ENCODE results near the gene IRF6.

IRF6 gene

DNA sequence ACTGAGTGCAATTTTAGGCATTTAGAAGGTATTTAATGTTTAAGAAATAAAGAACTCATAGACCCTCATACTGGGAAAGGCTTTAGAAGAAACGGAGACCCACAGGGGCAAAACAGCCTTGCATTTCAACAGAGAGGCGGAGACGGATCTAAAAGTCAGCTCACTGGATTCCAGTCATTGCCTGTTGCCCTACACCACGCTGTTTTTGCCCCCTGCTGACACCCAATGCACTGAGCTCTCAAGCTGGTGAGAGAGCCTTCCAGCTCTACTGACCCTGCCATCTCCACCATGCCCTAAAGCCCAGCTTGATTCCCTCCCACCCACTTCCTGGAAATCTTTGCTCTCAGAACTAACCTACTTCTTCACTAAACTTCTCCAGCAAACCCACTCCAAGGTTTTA lies 57.3 kb downstream of the IRF6 start:
- Histone ChIP-seq H3K79me2 (ENCODE audit: insufficient read depth, low read length) (no peaks in the 10 kb centered on the region), H3K27ac (ENCODE audit: low read depth, low read length) (no peak overlapping the region), H4K20me1 (ENCODE audit: low read depth, low read length) (no peaks in the 10 kb centered on the region), H3K4me3 (ENCODE audit: insufficient read depth, low read length, poor library complexity, severe bottlenecking) (no peak overlapping the region), H3K36me3 (ENCODE audit: low read length) (no peaks in the 10 kb centered on the region), H3F3A (ENCODE audit: insufficient read depth) (peaks cover 10% of the 10 kb centered on the region; the same call in 1 of the 2 replicates), H3K4me2 (ENCODE audit: low read depth, low read length, poor library complexity, severe bottlenecking) (no peak overlapping the region), H3K9me3 (ENCODE audit: insufficient read depth, low read length) (no peaks in the 10 kb centered on the region), H3K27me3 (ENCODE audit: low read length) (no peaks in the 10 kb centered on the region), H3K9me2 (replicated peaks; ENCODE audit: insufficient read depth, low read length) (no peaks in the 10 kb centered on the region), H2AFZ (ENCODE audit: low read depth, low read length, severe bottlenecking) (peak overlapping the region; percentile 52), H3K9ac (ENCODE audit: low read length) (no peak overlapping the region)
- TF ChIP-seq EZH2phosphoT487 (conservative IDR thresholded peaks at IDR 0.05; ENCODE audit: low read length) = no peak
- TF ChIP-seq, protein P1, sequence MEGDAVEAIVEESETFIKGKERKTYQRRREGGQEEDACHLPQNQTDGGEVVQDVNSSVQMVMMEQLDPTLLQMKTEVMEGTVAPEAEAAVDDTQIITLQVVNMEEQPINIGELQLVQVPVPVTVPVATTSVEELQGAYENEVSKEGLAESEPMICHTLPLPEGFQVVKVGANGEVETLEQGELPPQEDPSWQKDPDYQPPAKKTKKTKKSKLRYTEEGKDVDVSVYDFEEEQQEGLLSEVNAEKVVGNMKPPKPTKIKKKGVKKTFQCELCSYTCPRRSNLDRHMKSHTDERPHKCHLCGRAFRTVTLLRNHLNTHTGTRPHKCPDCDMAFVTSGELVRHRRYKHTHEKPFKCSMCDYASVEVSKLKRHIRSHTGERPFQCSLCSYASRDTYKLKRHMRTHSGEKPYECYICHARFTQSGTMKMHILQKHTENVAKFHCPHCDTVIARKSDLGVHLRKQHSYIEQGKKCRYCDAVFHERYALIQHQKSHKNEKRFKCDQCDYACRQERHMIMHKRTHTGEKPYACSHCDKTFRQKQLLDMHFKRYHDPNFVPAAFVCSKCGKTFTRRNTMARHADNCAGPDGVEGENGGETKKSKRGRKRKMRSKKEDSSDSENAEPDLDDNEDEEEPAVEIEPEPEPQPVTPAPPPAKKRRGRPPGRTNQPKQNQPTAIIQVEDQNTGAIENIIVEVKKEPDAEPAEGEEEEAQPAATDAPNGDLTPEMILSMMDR (IDR thresholded peaks at IDR 0.05; ENCODE audit: insufficient read depth, low read length, poor library complexity, severe bottlenecking) = no peak

DNA sequence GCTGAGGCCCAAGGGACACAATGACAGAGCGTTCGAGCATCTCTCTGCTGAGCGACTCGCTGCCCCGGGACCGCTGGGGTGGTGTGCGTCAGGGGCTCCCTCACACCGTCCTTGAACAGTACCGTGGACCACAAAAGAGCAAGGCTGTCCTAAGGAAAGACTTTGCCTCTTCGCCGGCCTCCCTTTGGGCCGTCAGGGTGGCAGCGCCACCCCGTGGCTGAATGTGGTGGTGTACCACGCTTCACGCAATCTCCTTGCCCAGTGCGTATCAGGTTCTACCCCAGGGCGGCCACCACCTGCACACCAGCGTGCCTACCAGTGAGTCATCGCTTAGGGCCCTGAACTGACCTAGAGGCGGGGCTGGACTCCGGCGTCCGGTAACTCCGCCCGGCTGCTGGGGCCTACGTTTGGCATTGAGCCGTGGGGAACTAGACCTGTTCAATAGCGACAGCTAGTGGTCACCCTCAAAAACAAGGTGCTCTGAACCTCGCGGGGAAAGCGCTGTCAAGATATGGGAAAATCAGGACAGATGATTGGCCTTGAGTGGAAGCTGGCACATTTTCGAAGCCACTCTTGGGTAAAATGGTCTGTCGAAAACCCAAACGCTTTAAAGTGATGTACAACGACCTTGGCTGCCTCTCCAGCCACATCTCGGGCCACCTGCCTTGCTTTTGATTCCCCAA lies 58.2 kb downstream of the IRF6 start:
- TF ChIP-seq, protein P1 (IDR thresholded peaks at IDR 0.05; ENCODE audit: insufficient read depth, low read length, poor library complexity, severe bottlenecking) = peak; percentile 98
- TF ChIP-seq EZH2phosphoT487 (conservative IDR thresholded peaks at IDR 0.05; ENCODE audit: low read length) = no peak
- Histone ChIP-seq H3K9ac (ENCODE audit: low read length) (peak overlapping the region; percentile 31; the same call in 1 of the 2 replicates), H3K27me3 (ENCODE audit: low read length) (no peaks in the 10 kb centered on the region), H3K4me2 (ENCODE audit: low read depth, low read length, poor library complexity, severe bottlenecking) (peak overlapping the region; percentile 44), H3K27ac (ENCODE audit: low read depth, low read length) (no peak overlapping the region), H3F3A (ENCODE audit: insufficient read depth) (peaks cover 10% of the 10 kb centered on the region; the same call in 1 of the 2 replicates), H3K9me2 (replicated peaks; ENCODE audit: insufficient read depth, low read length) (no peaks in the 10 kb centered on the region), H3K4me3 (ENCODE audit: insufficient read depth, low read length, poor library complexity, severe bottlenecking) (no peak overlapping the region), H4K20me1 (ENCODE audit: low read depth, low read length) (no peaks in the 10 kb centered on the region), H3K36me3 (ENCODE audit: low read length) (no peaks in the 10 kb centered on the region), H3K9me3 (ENCODE audit: insufficient read depth, low read length) (no peaks in the 10 kb centered on the region), H2AFZ (ENCODE audit: low read depth, low read length, severe bottlenecking) (peak overlapping the region; percentile 52), H3K79me2 (ENCODE audit: insufficient read depth, low read length) (no peaks in the 10 kb centered on the region)

DNA sequence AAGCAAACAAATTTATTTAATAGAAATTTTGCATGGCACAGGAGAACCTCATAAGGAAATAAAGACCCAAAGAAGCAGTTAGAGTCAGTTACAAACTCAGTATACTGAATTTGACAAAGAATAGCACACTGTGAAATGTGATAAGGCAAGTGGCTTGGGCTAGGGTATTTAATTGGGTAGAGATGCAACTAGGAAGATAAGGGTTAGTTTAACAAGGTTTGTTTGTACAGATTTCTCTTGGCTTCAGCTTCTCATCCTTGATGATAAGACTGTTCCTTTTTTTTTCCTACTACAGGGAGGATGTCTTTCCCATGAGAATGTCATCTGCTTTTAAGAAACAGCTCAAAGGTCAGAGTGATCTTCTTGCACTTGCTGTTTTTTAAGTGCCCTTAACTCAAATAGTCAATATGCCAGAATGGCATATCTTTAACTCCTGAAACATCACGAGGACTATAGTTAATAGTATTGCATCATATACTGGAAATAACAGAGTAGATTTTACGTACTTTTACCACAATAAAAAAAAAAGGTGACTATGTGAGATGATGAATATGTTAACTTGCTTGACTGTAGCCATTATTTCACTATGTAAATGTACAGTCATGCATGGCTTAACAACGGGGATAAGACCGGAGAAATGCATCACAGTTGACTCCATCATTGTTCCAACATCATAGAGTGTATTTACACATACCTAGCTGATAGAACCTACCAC lies 59.3 kb downstream of the IRF6 start:
- no peak overlapping the region for H3K4me3 ChIP-seq (ENCODE audit: insufficient read depth, low read length, poor library complexity, severe bottlenecking)
- H3K9ac ChIP-seq (ENCODE audit: low read length) = no peak overlapping the region
- peaks cover 10% of the 10 kb centered on the region; the same call in 1 of the 2 replicates for H3F3A ChIP-seq (ENCODE audit: insufficient read depth)
- H3K4me2 ChIP-seq (ENCODE audit: low read depth, low read length, poor library complexity, severe bottlenecking) = no peak overlapping the region
- no peaks in the 10 kb centered on the region for H3K79me2 ChIP-seq (ENCODE audit: insufficient read depth, low read length)
- H3K9me2 ChIP-seq (replicated peaks; ENCODE audit: insufficient read depth, low read length) = no peaks in the 10 kb centered on the region
- no peaks in the 10 kb centered on the region for H3K27me3 ChIP-seq (ENCODE audit: low read length)
- no peaks in the 10 kb centered on the region for H3K9me3 ChIP-seq (ENCODE audit: insufficient read depth, low read length)
- no peaks in the 10 kb centered on the region for H4K20me1 ChIP-seq (ENCODE audit: low read depth, low read length)
- TF ChIP-seq EZH2phosphoT487 (conservative IDR thresholded peaks at IDR 0.05; ENCODE audit: low read length) = no peak
- TF ChIP-seq, protein P1 (IDR thresholded peaks at IDR 0.05; ENCODE audit: insufficient read depth, low read length, poor library complexity, severe bottlenecking) = no peak
- no peak overlapping the region for H3K27ac ChIP-seq (ENCODE audit: low read depth, low read length)
- no peaks in the 10 kb centered on the region for H3K36me3 ChIP-seq (ENCODE audit: low read length)
- no peak overlapping the region for H2AFZ ChIP-seq (ENCODE audit: low read depth, low read length, severe bottlenecking)

Measured in SU-DHL-6 (cell line).